GM18858 (cell line): ENCODE results near the gene NPAP1.
"Not testable (repeated sequence)": the region's sequence is repeated elsewhere in the genome, so short reads cannot be mapped to it uniquely, and the experiment has no call there.

Source experiments
- ATAC-seq: cut with Tn5 transposase; IDR thresholded peaks from one replicate; pipeline ENCODE4 v1.9.1; 2021; ENCODE audit not compliant: unreplicated experiment

The NPAP1 gene, protein sequence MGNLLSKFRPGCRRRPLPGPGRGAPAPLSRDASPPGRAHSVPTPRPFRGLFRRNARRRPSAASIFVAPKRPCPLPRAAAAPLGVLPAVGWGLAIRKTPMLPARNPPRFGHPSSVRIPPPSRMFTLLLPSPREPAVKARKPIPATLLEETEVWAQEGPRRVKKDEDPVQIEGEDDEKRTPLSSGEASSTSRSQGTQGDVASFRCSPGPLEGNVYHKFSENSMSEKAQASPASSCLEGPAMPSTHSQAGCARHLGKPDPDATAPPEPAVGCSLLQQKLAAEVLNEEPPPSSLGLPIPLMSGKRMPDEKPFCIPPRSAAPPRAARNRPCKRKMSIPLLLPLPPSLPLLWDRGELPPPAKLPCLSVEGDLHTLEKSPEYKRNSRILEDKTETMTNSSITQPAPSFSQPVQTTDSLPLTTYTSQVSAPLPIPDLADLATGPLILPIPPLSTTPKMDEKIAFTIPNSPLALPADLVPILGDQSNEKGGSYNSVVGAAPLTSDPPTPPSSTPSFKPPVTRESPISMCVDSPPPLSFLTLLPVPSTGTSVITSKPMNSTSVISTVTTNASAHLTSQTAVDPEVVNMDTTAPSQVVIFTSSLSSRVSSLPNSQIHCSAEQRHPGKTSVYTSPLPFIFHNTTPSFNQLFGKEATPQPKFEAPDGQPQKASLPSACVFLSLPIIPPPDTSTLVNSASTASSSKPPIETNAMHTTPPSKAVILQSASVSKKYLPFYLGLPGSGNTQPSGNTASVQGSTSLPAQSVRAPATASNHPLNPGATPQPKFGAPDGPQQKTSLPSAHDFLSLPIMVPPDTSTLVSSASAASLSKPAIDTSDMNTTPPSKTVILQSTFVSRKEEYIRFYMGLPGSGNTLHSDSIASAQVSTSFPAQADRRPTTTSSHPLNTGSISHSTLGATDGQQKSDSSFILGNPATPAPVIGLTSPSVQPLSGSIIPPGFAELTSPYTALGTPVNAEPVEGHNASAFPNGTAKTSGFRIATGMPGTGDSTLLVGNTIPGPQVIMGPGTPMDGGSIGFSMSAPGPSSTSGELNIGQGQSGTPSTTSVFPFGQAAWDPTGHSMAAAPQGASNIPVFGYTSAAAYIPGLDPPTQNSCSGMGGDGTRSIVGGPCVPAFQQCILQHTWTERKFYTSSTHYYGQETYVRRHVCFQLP

DNA sequence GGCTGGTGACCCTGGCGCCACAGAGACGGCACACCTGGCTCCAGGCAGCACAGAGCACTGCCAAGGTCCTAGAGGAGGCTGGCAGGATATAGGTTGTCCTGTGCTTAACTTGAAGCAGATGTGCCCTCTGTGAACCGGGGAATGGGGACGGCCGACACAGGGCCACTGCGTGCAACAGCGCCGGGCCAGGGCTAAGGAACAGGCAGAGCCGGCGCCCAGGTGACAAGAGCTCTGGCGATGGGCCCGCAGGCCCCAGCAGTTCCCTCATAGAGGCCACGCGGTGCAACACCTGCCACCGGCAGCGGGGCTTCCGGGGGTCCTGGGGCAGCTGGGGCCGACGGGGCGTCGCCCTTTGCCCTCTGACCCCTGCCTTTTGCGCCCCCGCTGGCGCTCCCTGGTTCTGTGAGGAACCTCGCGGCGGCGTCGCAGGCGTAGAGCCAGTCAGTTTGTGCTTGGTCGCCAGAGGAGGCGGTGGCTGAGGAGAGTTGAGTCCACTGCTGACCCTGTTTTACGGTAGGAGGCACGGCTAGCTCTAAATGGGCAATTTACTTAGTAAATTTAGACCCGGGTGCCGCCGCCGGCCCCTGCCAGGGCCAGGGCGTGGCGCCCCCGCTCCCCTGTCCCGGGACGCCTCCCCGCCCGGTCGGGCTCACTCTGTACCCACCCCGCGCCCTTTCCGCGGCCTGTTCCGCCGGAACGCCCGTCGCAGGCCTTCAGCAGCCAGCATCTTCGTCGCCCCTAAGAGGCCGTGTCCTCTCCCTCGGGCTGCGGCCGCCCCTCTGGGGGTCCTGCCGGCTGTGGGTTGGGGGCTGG is at the start of gene NPAP1:
Gene NPAP1, plus strand, starts transcription at position 444 of the 813 bp plus-strand sequence. Its CDS starts 93 bp downstream, at position 537.
- no peak for ATAC-seq

DNA sequence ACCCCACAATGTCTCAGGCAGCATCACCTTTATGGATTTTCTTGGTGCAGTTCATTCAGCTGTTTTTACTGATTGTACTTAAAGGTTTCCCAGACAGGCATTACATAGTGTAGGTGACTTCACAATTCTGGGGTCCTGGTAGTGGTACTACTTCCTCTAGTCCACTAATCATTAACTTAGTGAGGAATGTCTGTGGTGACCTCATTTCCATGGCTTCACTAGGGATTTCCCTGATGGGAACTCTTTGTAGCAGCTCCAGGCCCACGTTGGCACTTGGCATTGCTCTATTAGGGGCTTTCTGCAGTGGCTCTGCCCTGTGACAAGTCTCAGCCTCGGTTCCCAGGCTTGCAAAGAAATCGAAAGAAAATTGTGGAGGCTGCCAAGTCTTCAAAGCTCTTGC is 48.1 kb upstream of the NPAP1 start:
- ATAC-seq: no peak

DNA sequence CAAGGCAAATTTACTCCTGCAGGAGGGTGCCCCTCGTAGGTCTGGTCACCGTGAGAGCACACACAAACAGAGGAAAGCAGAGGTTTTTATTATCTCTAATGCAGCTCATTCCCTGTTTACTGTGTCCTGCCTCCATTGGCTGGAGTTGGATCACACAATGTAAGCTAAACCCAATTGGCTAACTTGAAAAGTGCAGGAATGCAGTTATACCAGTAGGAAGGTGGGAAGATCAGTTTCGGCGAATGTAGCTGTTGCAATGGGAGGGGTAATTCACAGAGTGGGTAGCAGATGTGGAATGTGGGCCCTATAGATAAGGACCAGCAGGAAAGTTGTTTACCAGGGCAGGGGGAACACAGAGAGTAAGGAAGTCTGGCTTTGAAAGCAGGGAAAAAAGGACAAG is 42.5 kb upstream of the NPAP1 start:
- ATAC-seq: no peak

DNA sequence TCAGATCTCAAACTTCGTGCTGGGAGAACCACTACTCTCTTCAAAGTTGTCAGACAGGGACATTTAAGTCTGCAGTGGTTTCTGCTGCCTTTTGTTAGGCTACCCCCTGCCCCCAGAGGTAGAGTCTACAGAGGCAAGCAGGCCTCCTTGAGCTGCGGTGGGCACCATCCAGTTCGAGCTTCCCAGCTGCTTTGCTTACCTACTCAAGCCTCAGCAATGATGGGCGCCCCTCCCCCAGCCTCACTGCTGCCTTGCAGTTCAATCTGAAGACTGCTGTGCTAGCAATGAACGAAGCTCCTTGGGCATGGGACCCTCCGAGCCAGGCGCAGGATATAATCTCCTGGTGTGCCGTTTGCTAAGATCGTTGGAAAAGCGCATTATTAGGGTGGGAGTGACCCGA is 36.2 kb upstream of the NPAP1 start:
- not testable (repeated sequence) for ATAC-seq

DNA sequence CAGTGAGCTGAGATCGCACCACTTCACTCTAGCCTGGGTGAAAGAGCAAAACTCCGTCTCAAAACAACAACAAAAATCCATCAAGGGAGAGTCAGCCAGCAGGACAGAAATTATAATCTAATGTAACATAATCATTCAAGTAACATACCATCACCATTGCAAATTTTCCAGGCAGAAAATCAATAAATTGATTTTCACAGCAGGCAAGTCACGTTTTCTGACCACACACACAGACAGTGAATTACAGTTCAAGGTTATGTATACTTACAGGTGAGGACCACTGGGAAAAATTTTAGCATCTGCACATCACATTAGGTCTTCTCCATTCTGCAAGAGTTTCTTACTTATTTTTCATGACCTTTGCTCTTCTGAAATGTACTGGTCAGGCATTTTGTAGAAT is 29.9 kb upstream of the NPAP1 start:
- no peak for ATAC-seq

DNA sequence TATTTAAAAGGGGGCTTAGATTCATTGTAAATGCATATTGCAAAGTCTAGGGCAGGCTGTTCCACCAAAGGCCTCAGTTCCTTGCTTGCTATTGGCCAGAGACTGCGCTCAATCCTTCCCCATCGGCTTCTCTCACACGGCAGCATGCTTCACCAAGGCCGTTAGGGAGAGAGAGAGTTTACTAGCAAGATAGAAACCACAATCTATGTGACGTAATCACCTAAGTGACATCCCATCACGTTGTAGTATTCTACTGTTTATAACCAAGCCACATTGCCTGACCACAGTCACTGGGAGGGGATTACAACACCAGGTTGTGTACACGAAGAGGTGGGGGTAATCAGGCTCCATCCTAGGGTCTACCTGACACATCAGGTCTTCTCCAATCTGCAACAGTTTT is 16.0 kb upstream of the NPAP1 start:
- ATAC-seq: no peak

DNA sequence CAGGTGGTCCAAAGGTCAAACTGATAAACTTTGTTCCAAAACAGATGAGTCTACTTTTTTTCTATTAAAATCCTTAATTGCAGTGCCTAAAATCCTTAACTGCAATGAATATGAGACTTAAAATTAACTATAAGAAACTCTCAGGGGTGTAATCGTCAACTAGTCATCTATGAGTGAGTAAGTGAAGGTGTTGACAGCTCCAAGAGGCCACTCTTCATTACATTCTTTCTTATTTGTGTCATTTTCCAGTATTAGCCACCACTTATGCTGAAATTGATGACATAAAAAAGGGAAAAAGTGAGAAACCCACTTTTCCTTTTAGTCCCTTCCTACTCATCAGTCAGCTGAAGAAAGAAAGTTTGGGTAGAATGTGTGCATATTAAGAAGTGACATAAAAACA is 12.6 kb upstream of the NPAP1 start:
- no peak for ATAC-seq

DNA sequence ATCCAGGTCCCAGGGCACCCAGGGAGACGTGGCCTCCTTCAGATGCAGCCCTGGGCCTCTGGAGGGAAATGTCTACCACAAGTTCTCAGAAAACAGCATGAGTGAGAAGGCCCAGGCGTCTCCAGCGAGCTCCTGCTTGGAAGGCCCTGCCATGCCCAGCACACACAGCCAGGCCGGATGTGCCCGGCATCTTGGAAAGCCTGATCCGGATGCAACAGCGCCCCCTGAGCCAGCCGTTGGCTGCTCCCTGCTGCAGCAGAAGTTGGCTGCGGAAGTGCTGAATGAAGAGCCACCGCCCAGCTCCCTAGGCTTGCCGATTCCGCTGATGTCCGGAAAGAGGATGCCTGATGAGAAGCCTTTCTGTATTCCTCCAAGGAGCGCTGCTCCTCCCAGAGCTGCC is 856 bp downstream of the NPAP1 start:
- ATAC-seq: no peak

DNA sequence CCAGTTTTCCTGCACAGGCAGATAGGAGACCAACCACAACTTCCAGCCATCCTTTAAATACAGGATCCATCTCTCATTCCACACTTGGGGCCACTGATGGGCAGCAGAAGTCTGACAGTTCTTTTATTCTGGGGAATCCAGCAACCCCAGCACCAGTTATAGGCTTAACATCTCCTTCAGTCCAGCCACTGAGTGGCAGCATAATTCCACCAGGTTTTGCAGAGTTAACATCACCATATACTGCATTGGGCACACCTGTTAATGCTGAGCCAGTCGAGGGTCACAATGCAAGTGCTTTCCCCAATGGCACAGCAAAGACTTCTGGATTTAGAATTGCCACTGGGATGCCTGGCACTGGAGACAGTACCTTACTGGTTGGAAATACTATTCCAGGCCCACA is 2.9 kb downstream of the NPAP1 start:
- no peak for ATAC-seq

DNA sequence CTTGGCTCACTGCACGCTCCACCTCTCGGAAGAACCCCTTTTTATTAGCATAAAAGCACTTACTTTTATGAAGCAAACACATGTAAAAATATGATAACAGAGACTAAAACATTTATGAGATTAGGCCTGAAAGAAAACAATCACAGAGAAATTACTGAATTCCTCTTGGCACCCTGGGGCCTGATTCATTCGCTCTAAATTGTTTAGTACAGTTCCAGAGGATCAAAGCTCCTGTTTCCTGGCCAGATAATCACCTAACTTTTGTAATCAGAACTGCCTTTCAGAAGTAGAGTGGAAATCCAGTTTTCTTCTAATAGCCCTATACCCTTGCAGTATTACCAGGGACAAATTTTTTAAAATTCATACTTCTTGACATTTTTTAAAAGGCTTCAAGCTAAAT is 6.4 kb downstream of the NPAP1 start:
- ATAC-seq: no peak

DNA sequence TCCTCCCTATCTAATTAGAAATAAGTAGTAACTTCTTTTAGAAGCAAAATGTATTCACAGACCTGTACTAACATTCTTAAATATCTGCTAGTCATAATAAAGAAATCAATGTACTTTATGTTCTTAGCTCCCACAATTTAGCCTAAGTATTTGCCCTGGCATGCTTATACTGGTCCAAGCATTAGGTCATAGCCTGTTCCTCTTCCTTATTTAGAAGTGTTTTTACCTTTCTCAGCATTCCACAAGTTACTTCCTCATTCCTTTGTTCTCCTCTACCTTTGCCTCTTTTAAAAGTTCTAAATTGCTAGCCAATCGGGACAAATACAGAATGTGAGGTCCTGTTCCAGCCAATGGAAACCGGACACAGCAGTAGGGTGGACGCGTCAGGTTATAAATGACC is 7.3 kb downstream of the NPAP1 start:
- not testable (repeated sequence) for ATAC-seq

DNA sequence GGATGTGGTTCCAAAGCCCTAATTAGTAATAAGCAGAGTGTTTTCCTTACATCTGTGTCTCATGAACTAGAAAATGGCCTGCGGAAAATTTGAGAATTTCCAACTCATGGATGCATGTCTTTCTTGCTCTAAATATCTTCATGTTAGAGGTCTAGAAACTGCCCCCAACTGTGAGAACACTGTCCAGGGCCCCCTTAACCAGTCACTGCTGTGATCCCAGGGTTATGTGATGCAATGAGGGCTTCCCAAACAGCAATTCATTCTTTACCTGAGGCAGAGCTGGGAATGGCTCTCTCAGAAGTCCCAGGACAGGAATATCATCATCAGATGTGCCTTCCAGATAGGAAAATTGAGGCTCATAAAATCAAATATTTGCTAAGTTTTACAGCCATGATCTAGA is 8.2 kb downstream of the NPAP1 start:
- no peak for ATAC-seq

DNA sequence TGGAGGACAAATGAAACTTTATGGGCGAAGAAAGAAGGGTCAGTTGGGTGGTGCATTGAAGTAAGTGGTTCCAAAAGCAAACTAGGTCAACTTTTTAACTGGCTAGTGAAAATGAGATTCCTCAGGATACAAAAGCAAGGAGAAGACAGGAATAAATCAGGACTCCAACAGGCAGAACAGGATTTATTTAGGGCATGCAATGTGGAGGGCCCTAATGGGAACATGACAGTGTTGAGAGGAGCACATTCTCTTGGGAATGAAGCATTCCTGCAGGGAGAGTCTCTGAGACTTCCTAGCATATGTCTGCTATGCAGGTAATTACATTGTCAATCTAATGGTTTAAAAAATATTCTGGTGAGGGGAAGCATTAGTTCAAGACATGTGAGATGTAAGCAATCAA is 8.7 kb downstream of the NPAP1 start:
- no peak for ATAC-seq

DNA sequence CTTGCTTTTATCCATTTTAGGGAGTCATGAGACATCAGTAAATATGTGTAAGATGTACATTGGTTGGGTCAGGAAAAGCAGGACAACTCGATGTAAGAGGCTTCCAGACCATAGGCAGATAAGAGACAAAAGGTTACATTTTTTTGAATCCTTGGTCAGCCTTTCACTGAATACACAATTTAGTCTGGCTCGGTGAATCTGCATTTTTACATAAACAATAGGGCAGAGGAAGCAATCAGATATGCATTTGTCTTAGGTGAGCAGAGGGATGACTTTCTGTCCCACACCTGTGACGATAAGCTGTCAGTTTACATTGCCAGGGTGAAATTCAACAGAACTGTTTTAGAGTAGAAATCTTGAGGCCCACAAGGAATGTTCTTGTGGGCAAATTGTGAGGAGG is 20.6 kb downstream of the NPAP1 start:
- ATAC-seq: no peak

DNA sequence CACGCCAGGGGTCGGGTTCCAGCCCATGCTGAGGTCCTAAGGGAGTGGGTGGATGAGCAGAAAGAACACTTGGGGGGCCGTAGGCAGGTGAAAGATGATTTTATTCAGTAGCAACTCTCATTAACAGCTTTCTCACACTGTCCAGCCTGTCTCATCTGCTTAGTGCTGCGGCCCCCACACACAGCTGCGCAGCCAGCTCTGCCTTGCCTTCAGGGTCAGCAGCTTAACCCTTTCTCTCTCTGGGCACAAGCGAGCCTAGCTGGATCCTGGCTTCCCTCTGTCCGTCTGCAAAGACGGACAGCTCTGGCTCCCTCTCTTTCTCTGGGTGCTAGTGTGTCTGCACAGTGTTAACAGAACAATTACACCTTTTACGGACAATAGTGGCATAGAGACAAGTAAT is 21.3 kb downstream of the NPAP1 start:
- no peak for ATAC-seq

DNA sequence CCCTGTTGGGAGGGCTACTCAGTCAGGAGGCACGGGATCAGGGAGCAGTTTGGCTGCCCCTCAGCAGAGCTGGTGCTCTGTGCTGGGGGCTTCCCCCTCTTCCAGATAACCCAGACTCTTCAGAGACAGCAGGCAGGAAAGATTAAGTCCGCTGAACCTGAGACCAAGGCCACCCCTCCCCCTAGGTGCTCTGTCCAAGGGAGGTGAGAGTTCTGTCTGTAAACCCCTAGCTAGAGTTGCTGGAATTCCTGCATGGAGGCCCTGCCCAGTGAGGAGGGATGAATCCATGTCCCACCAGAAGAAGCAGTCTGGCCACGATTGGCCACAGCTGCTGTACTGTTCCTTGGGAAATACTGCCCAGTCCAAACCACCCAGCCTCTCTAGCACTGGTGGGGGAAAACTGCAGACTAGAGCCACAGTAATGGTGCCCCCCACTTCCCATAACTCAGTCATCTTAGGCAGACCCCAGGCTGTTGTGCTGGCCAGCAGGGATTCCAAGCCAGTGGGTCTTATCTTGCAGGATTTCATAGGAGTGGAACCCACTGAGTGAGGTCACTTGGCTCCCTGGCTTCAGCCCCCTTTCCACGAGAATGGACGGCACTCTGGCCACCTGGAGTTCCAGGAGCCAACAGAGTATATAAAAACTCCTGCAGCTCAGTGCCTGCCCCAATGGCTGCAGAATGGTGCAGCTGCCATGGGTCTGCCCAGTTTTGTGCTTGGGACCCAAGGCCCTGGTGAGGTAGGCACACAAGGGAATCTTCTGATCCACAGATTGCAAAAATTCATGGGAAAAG is 42.9 kb downstream of the NPAP1 start:
- ATAC-seq: no peak

DNA sequence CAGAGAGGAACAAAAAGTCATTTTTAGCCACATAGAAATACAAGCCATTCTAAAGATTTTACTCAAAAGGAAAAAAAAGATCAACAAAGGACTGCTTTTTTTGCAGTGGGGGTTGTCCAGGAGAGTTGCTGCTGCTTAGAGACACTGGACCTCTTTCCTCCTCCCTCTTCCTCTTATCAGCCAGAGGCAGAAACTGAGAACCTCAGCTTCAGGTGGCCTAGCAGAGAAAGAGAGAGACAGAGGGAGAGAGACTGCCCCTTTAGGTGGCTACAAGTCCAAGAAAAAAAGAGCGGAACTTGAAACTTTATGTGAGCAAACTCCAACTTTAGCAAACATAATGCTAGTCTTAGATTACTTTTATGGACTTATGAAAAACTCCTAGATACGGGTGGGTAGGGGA is 54.2 kb downstream of the NPAP1 start:
- ATAC-seq: no peak
